Iris pigment epithelial cell (primary cell): ENCODE data around the gene CDC45.
A peak's percentile ranks its signal among the peaks of the same experiment; 100 is the strongest.
"Not testable (repeated sequence)": the region's sequence is repeated elsewhere in the genome, so short reads cannot be mapped to it uniquely, and the experiment has no call there.

ENCODE experiments used
- DNase-seq: peaks from one replicate; pipeline ENCODE4 v3.0.0-alpha.2; 2011; ENCODE audit warnings: low read depth

CDC45 gene

DNA sequence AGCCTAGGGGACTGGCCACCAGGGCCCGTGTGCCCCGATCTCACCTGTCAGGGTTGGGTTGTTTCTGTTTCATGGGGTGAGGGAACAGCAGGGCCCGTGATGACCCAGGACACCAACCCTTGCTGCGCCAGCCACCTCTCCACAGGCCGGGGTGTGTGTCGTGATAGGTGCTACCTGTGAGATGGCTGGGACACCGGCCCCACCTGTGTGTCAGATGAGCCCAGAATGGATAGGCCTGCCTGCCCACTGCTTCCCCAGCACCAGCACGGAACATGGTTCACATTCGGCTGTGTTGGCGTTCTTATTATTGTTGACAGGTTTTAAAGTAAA lies 37.4 kb downstream of the CDC45 start:
- DNase-seq = no peak

DNA sequence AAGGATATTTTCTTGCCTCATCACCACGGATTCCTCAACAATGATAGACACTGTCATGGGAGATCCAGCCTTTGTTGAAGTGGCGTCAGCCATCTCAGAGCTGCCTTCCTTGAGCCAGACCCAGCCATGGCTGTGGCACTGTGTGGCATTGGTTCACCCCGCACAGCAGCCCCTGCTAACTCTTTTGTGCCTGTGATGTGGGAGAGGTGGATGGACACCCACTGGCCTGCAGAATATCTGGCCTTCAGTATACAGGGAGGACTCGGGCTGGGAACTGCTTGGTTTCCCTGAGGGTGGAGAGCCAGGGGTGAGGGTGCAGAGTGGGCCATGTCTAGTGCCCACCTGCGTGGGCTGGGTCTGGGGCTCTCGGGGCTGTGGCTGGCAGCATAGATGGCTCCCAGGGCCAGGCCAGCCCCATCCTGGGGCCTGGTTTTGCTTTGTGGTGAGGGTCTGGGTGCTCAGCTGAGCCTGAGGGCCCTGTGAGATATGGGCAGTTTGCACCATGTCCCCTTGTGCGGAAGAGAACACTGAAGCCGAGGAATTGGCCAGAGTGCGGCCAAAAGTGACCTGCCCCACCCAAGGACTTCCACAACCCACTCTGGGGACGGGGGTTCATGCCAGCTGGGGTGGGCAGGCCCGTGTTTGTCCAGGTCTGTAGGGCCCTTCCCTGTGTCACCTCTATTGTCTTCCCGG lies 38.3 kb downstream of the CDC45 start:
- DNase-seq = no peak

DNA sequence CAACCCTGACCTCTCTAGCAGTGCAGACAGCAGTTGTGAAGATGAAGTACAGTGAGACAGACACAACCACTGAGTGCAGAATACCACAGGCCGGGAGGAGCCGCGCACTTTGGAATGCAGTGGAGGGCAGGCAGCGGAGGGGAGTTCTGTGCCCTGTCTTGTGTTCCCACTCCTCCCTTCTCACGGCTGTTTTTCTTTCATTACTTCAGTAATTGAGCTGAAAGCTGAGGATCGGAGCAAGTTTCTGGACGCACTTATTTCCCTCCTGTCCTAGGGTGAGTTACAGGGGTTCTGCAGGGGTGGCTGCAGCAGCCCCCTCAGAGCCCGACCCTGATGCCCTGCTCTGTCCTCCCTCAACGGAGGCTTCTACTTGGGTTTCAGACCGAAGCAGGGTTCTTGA lies 38.9 kb downstream of the CDC45 start:
- DNase-seq = no peak

DNA sequence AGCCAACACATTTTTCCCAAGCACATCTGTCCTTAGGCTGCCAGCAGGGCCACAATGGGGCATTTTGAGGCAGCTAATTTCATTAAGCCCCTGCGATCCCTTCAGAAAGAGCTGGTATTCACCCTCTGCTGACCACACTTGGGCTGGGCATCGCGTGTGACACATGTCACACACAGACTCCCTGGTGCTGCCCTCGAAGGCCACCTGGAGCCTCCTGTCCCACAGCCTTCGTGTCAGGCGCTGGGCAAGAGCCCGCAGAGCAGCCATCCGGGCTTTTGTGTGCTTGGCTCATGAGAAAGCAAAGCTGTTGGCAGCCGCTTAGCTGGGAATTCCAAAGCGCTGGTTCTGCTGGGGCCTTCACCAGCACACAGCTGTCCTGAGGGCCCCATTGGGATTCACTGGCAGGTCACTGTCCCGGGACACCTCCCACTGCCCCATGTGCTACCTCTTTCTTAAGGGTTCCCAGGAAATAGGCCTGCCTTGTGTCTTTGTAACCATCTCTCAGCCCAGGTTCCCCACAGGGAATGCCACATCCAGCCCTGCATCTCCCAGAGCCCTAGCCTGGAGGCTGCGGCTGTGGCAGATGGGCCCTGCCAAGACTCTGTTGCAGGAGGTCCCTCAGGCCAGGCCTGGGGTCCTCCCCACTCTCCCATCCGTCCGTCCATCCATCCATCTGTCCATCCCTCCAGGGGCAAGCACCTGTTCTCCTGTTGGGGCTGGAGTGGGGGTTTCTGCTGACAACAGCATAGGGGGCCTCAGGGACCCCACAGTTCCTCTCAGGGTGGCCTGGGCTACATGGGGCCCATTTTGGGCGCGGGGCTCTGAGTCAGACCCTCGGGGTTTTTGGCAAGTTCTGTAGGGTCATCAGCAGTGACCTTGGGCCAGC lies 39.6 kb downstream of the CDC45 start:
- no peak for DNase-seq

DNA sequence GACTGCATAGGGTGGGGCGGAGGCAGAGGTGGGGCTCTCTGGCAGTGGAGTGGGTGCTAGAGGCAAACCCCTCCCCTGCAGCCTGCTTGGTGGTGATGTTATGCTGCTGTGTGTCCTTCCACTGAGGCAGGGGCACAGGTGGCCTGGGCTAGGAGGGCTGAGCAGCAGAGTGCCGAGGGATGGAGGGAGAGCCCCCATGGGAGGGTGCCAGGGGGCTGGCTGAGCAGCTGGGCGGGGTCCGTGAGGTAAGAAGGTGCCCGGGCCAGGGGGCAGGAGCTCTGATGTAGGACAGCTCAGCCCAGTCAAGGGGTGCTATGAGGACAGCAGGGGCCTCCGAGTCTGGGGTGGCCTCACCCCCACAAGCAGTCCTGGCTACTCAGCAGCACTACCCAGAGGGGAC lies 40.3 kb downstream of the CDC45 start:
- no peak for DNase-seq

DNA sequence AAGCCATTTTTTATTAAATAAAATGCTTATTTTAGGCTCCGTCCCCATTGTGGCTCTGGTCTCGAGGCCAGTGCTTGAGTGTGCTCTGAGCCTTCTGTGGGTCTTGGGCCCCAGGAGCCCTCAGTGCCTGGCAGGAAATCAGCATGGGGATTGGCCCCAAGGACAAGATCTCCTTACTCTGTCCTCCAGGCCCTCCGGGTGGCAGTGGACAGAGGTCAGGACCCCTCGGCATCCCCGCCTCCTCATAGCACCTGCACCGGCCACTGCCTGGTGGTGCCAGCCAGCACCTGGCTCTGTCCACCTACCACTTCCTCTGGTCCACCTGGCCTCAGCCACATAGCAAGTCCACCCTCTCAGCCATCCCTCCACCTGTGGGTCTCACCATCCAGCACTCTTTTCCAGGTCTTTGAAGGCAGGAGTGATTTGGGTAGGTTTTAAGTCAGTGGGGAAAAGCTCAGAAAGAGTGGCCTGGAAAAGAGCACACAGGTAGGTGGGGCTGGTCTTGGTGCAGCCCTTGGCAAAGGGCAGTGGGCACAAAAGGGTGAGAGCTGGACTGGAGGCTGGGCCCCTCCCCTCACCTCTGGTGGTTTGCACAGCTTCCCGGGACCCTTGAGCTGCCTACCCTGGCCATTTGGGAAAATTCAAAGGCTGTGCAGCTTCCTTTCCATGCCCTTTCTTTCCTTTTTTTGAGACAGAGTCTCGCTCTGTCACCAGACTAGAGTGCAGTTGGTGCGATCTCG lies 41.0 kb downstream of the CDC45 start:
- no peak for DNase-seq

DNA sequence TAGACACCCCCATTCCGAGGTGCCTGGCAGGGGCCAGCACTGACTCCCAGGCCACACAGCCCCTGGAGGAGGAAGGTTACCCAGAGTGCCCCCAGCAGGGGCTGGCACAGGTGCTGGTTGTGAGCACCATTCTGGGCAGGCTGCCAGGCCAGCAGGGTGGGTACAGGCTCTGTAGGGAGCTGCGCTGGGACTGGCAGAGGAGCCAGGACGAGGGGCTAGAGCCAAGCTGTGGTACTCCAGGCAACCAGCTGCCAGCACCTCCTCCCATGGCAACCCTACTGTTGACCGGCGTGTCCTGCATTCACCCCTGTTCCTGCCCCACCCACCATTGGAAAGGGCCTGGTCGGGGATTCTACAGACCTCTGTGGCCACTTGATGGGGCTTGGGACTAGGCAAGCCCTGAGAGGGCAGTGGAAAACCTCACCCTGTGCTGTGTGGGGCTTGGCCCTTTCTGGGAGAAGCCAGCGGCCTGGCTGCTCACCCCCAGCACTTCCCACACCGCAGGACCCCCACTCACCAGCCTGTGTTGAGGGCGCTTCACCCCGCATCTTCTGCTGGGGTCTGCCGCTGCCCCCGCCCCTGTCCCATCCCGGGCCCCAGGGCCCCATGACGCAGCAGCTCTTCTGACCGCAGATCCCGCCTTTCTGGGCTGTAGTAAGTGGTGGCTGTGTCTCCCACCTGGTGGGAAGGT lies 42.6 kb downstream of the CDC45 start:
- DNase-seq = no peak

DNA sequence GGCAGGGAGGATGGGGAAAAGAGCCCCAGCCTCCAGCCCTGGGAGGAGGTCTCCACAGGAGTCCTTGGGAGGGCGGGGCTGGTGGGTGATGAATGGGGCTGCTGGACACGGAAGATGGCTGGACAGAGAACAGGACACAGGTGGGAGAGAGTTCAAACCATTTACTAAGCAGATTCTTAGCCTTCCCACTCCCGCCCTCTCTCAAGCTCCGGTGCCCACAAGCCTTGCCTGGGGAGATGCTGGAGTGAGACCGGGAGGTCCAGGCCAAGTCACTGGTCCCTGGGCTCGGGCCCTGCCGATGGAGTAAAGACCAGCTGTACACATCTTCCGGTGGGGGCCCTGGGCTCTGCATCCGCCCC lies 43.1 kb downstream of the CDC45 start:
- no peak for DNase-seq

DNA sequence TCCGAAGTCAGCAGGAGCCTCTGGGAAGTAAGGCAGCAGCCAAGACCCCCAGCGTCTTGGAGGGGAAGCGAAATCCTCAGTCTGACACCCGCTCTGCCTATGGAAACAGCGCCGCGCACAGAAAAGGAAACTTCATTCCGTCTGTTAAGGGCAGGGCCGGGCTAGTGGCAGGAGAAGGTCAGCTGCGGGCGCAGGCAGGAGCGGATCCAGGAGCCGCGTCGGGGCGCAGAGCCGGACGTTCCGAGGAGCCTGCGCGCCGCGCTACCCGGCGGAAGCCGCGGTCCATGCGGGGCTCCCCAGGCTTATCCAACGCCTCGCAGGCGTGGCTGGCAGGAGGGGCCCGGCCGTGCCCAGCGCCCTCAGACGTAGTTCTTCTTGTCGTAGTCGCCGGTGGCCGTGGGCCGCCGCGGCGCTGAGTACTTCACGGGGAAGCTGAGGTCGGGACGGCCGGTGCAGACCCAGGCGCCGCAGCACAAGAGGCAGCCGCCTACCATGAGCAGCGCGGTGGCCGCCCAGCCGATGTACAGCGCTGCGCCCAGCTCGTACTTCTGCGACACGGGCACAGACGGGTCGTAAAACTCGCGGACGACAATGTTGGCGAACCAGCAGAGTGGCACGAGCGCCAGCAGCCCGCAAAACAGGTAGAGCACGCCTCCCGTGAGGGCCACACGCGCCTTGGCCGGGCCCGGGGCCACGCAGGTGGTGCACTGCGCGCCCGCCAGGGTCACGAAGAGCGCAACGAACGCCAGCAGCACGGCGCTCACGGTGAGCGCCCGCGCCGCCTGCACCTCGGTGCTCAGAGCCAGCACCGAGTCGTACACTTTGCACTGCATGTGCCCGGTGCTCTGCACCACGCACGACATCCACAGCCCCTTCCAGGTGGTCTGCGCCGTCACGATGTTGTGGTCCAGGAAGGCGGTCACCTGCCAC lies 43.8 kb downstream of the CDC45 start:
- DNase-seq = peak; percentile 68

DNA sequence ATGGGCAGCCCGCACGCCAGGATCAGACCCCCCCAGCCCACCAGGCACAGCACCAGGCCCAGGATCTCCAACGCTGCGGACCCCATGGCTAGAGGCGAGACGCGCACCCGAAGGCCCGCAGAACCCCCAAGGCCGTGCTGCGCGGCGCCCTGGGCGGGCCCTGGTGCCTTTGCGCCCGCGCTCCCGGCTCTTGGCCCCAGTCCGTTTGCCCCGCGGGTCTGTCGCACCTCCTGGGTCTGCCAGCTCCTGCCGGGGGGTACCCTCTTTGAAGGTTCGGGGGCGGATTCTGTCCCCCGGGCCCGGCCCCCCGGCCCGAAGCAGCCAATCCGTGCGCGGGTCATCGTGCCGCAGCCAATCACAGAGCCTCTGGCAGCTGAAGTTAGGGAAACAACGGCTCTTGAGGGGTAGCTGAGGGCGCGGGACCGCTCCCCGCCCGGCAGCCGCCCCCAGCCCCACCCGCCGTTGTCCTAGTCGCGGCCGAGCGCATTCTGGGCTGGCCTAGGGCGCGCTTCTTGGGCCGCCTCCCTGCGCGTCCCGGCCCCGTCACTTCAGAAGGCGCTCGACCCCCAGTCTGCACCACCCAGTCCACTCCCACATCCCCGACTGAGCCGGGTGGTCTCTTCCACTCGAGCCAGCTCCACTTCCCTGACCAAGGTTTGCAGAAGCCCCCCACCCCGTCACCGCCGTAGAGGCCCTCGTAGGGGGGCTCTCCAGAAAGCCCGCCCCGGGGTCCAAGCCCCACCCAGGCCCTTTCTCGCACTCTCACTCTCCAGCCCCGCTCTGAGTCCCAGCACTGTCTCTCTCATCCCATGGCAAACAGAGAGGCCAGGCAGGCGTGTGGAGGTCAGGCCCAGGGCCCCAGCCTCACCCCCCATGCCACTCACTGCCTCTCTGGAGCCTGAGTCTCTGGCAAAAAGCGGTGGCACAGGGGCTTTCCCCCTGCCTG lies 44.7 kb downstream of the CDC45 start, which contains the start of gene CLDN5:
Gene CLDN5 (minus strand): TSS at position 241 of the 946 bp plus-strand sequence. CDS start 155 bp downstream, at position 86.
- peak; percentile 46 for DNase-seq

DNA sequence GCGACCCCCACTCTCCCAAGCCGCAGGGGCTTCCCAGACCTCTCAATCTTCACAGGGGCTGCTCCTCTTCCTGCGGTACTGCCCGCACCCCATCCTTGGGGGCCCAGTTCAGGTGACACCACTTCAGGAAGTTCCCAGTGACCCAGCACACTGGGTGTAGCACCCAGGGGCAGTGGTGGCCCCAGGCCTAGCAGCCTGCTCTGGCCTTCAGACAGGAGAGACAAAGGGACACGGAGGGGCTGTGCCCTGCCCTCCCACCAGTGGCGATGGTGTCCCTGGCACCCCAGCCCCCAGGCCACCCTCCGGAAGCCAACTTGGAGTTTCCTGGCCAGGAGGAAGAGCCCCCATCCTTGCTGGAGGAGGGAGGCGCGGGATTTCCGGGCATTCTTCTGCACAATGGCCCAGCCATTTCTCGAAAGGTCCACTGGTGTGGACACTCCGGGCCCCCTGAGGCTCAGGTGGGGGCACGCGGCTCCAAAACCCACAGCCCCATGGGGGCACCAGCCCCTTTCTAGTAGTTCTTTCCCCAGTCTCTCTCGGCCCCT lies 45.5 kb downstream of the CDC45 start:
- no peak for DNase-seq

DNA sequence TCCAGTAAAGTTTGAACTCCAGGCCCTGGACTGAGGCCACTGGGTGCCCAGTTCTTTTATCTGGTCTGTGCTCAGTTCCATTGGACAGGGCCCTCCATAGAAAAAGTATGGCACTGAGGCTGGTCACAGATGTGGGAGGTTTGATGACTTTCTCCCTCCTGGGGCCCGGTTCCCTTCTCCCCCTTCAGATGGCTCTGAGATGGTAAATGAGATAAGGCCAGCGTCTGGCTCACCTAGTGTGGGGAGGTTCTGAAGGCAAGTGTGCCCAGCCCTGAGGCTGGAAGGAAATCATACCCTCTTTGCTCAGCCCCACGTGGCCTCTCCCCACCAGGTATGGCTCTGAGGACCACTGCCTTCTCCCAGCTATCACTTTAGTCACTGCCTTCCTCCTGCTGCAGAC lies 45.9 kb downstream of the CDC45 start:
- DNase-seq = no peak

DNA sequence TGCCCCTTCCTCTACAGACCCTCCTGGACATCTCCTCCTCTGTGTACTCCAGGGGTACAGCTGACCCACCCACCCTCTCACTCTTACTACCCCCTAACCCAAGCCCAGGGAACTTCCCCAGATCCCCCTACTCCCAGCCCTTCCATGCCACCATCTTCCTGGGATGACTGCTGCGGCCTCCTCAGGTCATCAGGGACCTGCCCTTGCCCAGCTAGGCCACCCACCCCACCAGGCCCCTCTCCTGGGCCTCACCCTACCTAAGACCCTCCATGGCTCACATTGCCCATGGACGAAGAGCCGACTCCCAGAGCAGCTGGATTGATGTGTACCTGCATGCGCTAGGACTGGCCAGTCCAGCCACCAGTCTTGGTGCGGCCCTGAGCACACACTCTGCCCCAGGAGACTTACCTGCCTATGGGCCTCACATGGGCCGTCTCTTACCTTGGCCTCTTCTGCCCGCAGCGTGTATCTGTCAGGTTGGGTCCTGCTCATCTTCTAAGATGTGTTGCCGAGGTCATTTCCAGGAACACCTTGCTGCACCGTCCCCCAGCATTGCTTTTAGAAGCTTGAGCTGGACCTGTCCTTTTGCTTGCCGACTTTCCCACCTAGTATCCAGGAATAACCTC lies 46.5 kb downstream of the CDC45 start:
- DNase-seq = no peak

DNA sequence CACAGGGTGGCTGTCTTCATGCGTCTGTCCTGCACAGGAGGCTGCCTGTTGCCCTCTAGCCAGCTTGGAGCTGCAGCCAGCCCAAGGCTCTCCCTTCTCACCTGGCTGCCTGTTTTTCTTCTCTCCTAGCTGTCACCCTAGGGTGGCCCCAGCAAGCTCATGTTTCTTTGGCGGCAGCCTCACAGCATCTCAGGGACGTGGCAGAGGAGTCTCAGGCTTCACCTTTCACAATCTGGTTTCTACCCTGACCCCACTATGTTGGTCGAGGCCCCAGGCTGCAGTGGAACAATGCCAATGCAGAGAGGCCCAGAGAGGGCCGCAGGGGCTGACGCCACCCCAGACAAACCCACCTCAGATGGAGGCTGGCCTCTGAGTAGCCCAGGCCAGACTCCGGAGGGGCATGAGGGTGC lies 47.0 kb downstream of the CDC45 start:
- no peak for DNase-seq

DNA sequence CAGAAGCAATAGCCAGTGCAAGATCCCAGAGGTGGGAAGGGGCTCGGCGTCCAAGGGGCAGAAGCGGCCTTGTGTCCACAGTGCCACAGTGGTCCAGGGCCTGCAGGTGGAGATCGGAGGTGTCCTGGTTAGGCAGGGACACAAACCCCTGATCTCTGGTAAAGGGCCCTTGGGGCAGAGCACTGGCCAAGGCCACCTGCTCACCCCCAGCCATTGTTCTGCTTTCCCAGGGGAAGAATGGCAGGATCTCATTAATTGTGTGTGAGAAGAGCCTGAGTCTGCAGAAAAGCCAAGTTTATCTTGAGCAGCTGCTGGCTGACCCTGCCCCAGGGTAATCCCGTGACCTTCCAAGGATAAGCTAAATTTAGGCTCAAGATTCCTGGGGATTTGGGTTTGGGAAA lies 47.6 kb downstream of the CDC45 start:
- no peak for DNase-seq

DNA sequence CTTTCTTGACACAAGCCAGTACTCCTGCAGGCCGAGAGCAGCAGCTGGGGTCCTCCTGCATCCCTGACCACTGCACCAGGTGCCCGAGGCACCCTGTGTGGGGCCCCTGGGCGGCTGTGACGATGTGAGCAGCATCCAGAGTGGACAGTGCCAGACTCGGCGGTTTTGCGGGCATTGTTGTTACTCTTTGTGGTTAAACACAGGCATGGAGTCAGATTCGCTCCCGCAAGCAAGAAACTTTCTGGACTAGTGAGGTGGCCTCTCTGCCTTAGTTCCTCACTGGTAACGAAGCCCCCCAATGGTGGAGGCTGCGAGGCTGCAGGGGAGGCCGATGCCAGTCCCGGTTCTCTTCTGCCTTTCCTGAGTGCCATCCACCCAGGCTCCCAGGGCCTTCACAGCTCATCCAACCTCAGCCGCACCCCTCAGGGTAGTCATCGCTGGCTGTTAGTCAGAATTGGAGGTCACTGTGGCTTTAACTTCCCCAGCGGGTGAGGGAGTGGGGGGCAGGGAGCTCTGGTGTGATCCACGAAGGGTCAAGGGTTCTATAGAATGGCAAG lies 48.2 kb downstream of the CDC45 start:
- peak; percentile 46 for DNase-seq

DNA sequence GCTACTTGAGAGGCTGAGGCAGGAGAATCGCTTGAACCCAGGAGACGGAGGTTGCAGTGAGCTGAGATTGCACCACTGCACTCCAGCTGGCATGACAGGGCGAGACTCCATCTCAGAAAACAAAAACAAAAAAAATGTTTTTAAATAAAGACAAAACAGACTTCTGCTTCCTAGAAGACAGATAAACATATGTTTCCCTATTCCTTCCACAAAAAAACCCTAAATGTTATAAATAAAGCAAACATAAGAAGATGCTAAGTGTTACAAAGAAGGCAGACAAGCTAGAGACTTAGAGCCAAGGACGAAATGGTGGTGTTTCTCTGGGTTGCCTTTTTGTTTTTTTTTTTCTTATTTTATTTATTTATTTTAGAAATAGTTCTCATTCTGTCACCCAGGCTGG lies 50.1 kb downstream of the CDC45 start:
- DNase-seq = no peak

DNA sequence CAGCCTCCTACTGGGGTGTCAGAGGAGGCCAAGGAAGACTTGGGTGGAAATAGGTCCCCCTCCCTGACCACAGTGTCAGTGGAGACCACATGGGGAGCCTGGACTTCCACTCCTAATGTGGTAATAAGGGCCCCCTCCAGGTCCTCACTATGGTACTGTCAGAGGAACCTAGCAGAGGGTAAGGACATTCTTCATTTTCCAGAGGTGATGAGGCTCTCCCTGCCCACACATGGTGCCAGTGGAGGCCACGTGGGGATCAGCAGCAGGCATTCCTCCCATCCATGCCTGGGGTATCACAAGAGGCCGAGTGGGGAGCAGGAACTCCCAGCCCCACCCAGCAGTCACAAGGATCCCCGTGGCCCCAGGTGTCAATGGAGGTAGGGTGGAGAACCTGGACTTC lies 51.0 kb downstream of the CDC45 start:
- no peak for DNase-seq

DNA sequence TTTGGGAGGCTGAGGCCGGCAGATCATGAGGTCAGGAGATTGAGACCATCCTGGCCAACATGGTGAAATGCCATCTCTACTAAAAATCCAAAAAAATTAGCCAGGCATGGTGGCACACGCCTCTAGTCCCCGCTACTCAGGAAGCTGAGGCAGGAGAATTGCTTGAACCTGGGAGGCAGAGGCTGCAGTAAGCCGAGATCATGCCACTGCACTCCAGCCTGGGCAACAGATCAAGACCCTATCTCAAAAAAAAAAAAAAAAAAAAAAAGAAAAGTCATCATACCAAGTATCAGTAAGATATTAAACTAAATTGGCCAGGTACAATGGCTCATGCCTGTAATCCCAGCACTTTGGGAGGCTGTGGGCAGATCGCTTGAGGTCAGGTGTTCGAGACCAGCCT lies 51.6 kb downstream of the CDC45 start:
- DNase-seq = not testable (repeated sequence)
